GM12864 (cell line): ENCODE data around the gene PCP4.

ENCODE experiments used
- DNase-seq: peaks from one replicate; pipeline ENCODE4 v3.0.0-alpha.2; 2011; ENCODE audit warnings: low read depth
- H3K4me3 ChIP-seq: 2 replicates; pipeline ENCODE4 v1.5.1; 2011; ENCODE audit warnings: mild to moderate bottlenecking, low read depth, low read length, control low read depth
- CTCF ChIP-seq: IDR thresholded peaks from 2 replicates; pipeline ENCODE4 v1.5.1; 2011; ENCODE audit warnings: low read depth, mild to moderate bottlenecking, moderate library complexity, low read length, control low read depth, inconsistent platforms; ENCODE audit errors: missing control alignments

PCP4 gene

GRCh38 chr21:39913706-39914305, 46.6 kb downstream of the PCP4 start:
- H3K4me3 ChIP-seq, result no peak overlapping the region
- DNase-seq, result no peak
- no peak for TF ChIP-seq CTCF

- DNase-seq, result no peak
- TF ChIP-seq CTCF, result no peak
These were observed 48.6 kb downstream of the PCP4 start for GRCh38 chr21:39915881-39916280.

GRCh38 chr21:39918558-39918957, 51.3 kb downstream of the PCP4 start:
- no peak for TF ChIP-seq CTCF
- DNase-seq, result no peak
- H3K4me3 ChIP-seq, result no peak overlapping the region

More at GRCh38 chr21:39915881-39916280, 48.6 kb downstream of the PCP4 start:
- no peak overlapping the region for H3K4me3 ChIP-seq

- no peak overlapping the region for H3K4me3 ChIP-seq
- no peak for TF ChIP-seq CTCF
- no peak for DNase-seq
These were observed 56.2 kb downstream of the PCP4 start for GRCh38 chr21:39923476-39923875.

- no peak for TF ChIP-seq CTCF
- DNase-seq, result no peak
- H3K4me3 ChIP-seq, result no peak overlapping the region
These were observed 57.5 kb downstream of the PCP4 start for GRCh38 chr21:39924577-39925308.

GRCh38 chr21:39927304-39927886, 60.2 kb downstream of the PCP4 start:
- H3K4me3 ChIP-seq, result no peak overlapping the region
- no peak for DNase-seq
- no peak for TF ChIP-seq CTCF

- DNase-seq, result no peak
- TF ChIP-seq CTCF, result no peak
- H3K4me3 ChIP-seq, result no peak overlapping the region
These were observed 65.1 kb downstream of the PCP4 start for GRCh38 chr21:39932335-39932734.
